Activated CD4-positive, alpha-beta T cell treated with anti-CD3 and anti-CD28 coated beads for 36 hours (primary cell): ENCODE data around the gene NLGN2. TPM values are rescaled to one million over a fixed set of nuclear protein-coding genes. Genes with fewer than 3 reads are reported as not detected.

ENCODE experiments used
- ATAC-seq: fragments of 200-7000 bp; cut with Tn5 transposase; one replicate; pipeline ENCODE4 v1.10.0; 2021; ENCODE audit warnings: mild to moderate bottlenecking, moderate library complexity
- CTCF ChIA-PET: fragments of 350-600 bp; sonication (Branson Sonifier 250); formaldehyde crosslinking; loops from one replicate; lab custom pipeline; 2021; ENCODE audit warnings: antibody characterized with exemption; lab: Charles Lee
- POLR2A ChIA-PET: fragments of 350-600 bp; sonication (Branson Sonifier 250); formaldehyde crosslinking; loops from one replicate; lab custom pipeline; 2021; ENCODE audit warnings: antibody characterized with exemption, inconsistent platforms; lab: Charles Lee
- DNase-seq: peaks from one replicate; pipeline ENCODE4 v3.0.0-alpha.2; 2020
- H3K27ac Mint-ChIP-seq: one replicate; pipeline ENCODE4 v1.8.0; 2021; ENCODE audit warnings: mixed read lengths
- H3K27me3 Mint-ChIP-seq: one replicate; pipeline ENCODE4 v1.8.0; 2021; ENCODE audit warnings: mixed read lengths
- H3K36me3 Mint-ChIP-seq: one replicate; pipeline ENCODE4 v1.8.0; 2021; ENCODE audit warnings: low read depth, mixed read lengths
- H3K4me1 Mint-ChIP-seq: one replicate; pipeline ENCODE4 v1.8.0; 2021; ENCODE audit warnings: mixed read lengths
- H3K4me3 Mint-ChIP-seq: one replicate; pipeline ENCODE4 v1.8.0; 2021; ENCODE audit warnings: mild to moderate bottlenecking, moderate library complexity, mixed read lengths
- H3K9me3 Mint-ChIP-seq: one replicate; pipeline ENCODE4 v1.8.0; 2021; ENCODE audit warnings: low read depth, mixed read lengths
- intact Hi-C, 2 experiments: fragments of 100-400 bp; cut with DNase I in 1 of 2; cut with micrococcal nuclease in 1 of 2; formaldehyde crosslinking; loops; one replicate each; pipeline versions ENCODE4 v1.14.2 to v1.15.1; 2022 to 2024; cut with DNase I, micrococcal nuclease
- total RNA-seq, 2 experiments: library from RNA; stranded (reverse); gene quantifications; one replicate each; pipeline ENCODE4 v1.2.3, GENCODE V29; 2021

The NLGN2 gene
- total RNA-seq, 2 experiments from 2014 or later, result 7.0 to 7.1 TPM

DNA sequence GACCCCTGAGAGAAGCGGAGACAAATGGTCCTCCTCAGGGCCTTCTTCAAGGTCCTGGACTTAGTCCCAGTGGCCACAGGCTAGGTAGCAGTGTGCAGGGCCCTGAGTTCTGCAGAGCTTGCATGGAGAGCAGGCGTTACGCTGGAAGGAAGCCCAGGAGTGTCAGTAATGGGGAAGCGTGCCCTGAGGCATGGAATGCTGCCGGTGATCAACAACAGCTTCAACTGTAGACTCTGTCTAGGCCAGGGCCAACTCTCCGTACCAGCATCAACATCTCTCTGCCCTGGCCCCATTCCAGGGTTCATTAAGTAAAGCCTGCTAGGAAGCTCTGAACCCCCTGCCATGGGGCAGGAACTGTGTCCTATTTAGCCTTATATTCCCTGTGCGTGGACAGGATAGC lies 27.3 kb upstream of the NLGN2 start:
- ChIA-PET POLR2A (no interaction called here), CTCF (no interaction called here)
- intact Hi-C loops, result no loop called here
- peaks cover 1% of the 10 kb centered on the region for H3K36me3 Mint-ChIP-seq
- H3K9me3 Mint-ChIP-seq, result peaks cover 4% of the 10 kb centered on the region
- ATAC-seq (no peak), DNase-seq (no peak)
- H3K27ac Mint-ChIP-seq, result no peak overlapping the region
- H3K27me3 Mint-ChIP-seq, result peaks cover 33% of the 10 kb centered on the region
- H3K4me1 Mint-ChIP-seq, result peaks cover 10% of the 10 kb centered on the region
- no peak overlapping the region for H3K4me3 Mint-ChIP-seq

DNA sequence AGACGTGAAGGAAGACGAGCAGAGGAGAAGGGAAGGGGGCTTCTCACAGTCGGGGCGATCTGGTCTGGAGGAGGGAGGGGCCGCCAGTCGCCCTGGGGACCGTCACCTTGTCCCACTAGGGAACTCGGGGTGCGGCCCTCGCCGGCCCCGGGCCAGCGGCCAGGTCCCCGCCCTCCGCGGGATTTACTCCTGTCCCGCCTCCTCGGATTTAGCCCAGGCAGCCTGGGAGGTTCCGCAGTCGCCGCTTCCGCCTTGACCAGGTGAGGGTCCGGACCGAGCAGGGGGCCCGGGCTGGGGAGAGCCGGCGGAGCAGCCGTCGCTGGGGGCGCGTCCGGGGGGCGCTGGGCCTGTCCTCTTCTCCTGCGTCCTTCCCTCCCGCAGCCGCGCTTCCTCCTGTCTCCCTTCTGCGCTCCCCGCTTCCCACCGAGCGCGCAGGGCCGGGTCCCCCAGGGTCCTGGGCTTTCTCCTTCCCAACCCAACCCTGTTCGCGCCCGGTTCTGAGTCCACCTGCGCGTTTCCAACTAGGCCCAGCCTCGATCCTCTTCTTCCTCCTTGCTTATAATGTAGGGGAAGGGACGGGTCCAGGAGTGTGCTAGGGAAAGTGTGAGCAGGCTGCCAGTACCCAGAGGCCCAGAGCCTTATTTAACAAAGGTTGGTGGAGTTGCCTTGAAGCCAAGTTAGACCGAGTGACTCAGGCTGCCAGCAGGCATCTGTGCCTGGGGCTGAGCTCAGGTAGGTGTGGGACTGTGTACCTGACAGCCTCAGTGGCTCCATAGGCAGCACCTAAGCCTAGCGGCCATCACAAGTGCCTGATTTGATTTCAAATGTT lies 26.6 kb upstream of the NLGN2 start, which contains the start of gene TNK1:
TSS of gene TNK1 (plus strand) at position 235 of the 829 bp plus-strand sequence. CDS start 1,838 bp downstream, outside the sequence.
- POLR2A ChIA-PET, result no interaction called here
- Mint-ChIP-seq H3K27me3 (peaks cover 33% of the 10 kb centered on the region), H3K36me3 (peaks cover 1% of the 10 kb centered on the region), H3K9me3 (peaks cover 4% of the 10 kb centered on the region), H3K4me3 (no peak within 1 kb of the TSS), H3K4me1 (peaks cover 10% of the 10 kb centered on the region), H3K27ac (no peak within 1 kb of the TSS)
- DNase-seq (no peak), ATAC-seq (no peak)
- CTCF ChIA-PET, result interaction anchor here (1.1 kb wide), 1 partner anchor 25 kb away, joined by 3 read pairs; no protein-coding TSS in a partner anchor
- intact Hi-C loops, result no loop called here

DNA sequence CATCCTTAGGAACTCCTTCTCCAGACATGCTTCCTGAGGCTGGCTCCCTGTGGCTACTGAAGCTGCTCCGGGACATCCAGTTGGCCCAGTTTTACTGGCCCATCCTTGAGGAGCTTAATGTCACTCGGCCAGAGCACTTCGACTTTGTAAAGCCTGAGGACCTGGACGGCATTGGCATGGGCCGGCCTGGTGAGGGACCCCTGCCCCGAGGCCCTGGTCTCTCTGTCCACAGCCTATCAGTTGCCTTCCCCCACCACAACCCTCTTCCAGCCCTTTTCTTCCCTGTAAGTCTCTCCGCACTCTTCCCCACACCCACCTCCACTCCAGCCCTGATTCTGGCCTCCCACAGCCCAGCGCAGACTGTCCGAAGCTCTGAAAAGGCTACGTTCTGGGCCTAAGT lies 24.7 kb upstream of the NLGN2 start:
- H3K36me3 Mint-ChIP-seq, result peaks cover 3% of the 10 kb centered on the region

DNA sequence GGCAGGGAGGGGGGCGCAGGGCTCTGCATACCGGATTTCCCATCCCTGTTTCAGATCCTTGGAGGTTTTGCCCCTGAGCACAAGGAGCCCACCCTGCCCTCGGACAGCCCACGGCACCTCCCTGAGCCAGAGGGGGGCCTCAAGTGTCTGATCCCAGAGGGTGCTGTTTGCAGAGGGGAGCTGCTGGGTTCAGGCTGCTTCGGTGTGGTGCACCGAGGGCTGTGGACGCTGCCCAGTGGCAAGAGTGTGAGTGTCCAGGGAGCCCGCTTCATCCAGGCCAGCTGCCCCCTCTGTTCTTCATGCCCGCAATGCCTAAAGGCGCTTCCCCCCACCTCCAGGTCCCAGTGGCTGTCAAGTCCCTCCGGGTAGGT lies 24.3 kb upstream of the NLGN2 start:
- no peak overlapping the region for H3K27ac Mint-ChIP-seq
- POLR2A ChIA-PET, result no interaction called here
- peaks cover 4% of the 10 kb centered on the region for H3K9me3 Mint-ChIP-seq
- H3K36me3 Mint-ChIP-seq, result peaks cover 3% of the 10 kb centered on the region
- DNase-seq, result no peak
- ATAC-seq, result no peak
- peak overlapping the region; percentile 25 for H3K4me3 Mint-ChIP-seq
- peaks cover 31% of the 10 kb centered on the region for H3K27me3 Mint-ChIP-seq
- peaks cover 10% of the 10 kb centered on the region for H3K4me1 Mint-ChIP-seq
- intact Hi-C loops, result no loop called here
- CTCF ChIA-PET, result interaction anchor here (1.1 kb wide), 1 partner anchor 177 kb away, joined by 4 read pairs; no protein-coding TSS in a partner anchor

More for the DNA sequence above, 24.7 kb upstream of the NLGN2 start:
- Mint-ChIP-seq H3K27ac (no peak overlapping the region), H3K4me1 (peaks cover 10% of the 10 kb centered on the region), H3K9me3 (peaks cover 4% of the 10 kb centered on the region), H3K27me3 (peaks cover 31% of the 10 kb centered on the region), H3K4me3 (no peak overlapping the region)
- intact Hi-C loops, result no loop called here
- DNase-seq, result no peak
- CTCF ChIA-PET, result interaction anchor here (1.1 kb wide), 1 partner anchor 178 kb away, joined by 4 read pairs; no protein-coding TSS in a partner anchor
- no peak for ATAC-seq
- POLR2A ChIA-PET, result interaction anchor here (0.5 kb wide), 1 partner anchor 13 kb away, joined by 3 read pairs; no protein-coding TSS in a partner anchor

DNA sequence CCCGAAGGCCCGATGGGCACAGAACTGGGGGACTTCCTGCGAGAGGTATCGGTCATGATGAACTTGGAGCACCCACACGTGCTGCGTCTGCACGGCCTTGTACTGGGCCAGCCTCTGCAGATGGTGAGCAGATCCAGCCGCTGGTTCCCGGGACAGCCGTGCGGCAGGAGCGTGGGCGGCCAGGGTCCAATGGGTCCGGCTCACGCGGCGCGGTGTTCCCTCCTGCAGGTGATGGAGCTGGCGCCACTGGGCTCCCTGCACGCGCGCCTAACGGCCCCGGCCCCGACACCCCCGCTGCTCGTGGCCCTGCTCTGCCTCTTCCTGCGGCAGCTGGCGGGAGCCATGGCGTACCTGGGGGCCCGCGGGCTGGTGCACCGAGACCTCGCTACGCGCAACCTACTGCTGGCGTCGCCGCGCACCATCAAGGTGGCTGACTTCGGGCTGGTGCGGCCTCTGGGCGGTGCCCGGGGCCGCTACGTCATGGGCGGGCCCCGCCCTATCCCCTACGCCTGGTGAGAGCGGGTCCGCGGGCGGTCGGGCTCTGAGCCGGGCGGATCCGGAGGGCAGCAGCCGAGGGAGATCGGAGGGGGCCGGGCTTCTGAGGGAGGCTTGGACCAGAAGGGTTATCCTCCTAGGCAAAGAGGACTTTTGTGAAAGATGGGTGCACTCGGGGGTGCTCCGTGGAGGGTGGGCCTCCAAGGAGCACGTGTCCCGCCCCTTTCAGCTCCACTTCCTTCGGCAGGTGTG lies 23.7 kb upstream of the NLGN2 start:
- ChIA-PET POLR2A (interaction anchor here (0.6 kb wide), 2 partner anchors 16 to 19 kb away, joined by 3 to 7 read pairs; no protein-coding TSS in a partner anchor), CTCF (interaction anchor here (0.6 to 1.5 kb wide), 3 partner anchors 20 to 30 kb away, joined by 3 to 4 read pairs (median 3); partner anchors contain the start of gene TMEM256)
- Mint-ChIP-seq H3K27me3 (peaks cover 31% of the 10 kb centered on the region), H3K4me3 (peak overlapping the region; percentile 73), H3K27ac (peak overlapping the region; percentile 70), H3K36me3 (peaks cover 3% of the 10 kb centered on the region), H3K9me3 (peaks cover 4% of the 10 kb centered on the region), H3K4me1 (peaks cover 10% of the 10 kb centered on the region)
- intact Hi-C loops, result loop anchor here (1.0 kb wide), 3 partner anchors 10 to 51 kb away; partner anchors contain the start of genes PLSCR3 (in 2 of the 2), TMEM102 (in 1 of the 2) and TMEM256 (in 1 of the 2)
- DNase-seq, result peak; percentile 87
- peak; percentile 97 for ATAC-seq

DNA sequence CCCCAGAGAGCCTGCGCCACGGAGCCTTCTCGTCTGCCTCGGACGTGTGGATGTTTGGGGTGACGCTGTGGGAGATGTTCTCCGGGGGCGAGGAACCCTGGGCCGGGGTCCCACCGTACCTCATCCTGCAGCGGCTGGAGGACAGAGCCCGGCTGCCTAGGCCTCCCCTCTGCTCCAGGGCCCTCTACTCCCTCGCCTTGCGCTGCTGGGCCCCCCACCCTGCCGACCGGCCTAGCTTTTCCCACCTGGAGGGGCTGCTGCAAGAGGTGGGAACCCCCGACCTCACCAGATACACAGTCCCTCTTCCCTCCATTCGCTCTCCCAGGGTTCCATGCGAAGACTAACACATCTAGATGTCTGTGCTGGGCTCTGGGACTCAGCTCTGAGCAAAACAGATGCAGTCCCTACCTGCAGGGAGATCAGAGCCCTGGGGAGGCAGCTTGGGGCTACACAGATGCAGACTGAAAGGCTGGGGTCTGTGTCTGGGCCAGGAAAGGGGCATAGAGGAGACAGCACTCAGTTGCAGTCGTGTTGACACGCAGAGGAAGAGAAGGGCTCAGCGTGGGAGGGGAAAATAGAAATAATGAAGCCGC lies 23.1 kb upstream of the NLGN2 start:
- Mint-ChIP-seq H3K9me3 (no peaks in the 10 kb centered on the region), H3K4me3 (peak overlapping the region; percentile 73), H3K27ac (peak overlapping the region; percentile 70), H3K36me3 (peaks cover 5% of the 10 kb centered on the region), H3K27me3 (peaks cover 25% of the 10 kb centered on the region), H3K4me1 (peaks cover 10% of the 10 kb centered on the region)
- DNase-seq (no peak), ATAC-seq (no peak)
- POLR2A ChIA-PET, result interaction anchor here (0.6 kb wide), 1 partner anchor 16 kb away, joined by 7 read pairs; no protein-coding TSS in a partner anchor
- intact Hi-C loops, result loop anchor here (1.0 kb wide), 3 partner anchors 10 to 51 kb away; partner anchors contain the start of genes PLSCR3 (in 2 of the 2), TMEM102 (in 1 of the 2) and TMEM256 (in 1 of the 2)
- CTCF ChIA-PET, result interaction anchor here (0.6 to 1.5 kb wide), 3 partner anchors 19 to 31 kb away, joined by 3 to 4 read pairs (median 3); partner anchors contain the start of gene TMEM256

DNA sequence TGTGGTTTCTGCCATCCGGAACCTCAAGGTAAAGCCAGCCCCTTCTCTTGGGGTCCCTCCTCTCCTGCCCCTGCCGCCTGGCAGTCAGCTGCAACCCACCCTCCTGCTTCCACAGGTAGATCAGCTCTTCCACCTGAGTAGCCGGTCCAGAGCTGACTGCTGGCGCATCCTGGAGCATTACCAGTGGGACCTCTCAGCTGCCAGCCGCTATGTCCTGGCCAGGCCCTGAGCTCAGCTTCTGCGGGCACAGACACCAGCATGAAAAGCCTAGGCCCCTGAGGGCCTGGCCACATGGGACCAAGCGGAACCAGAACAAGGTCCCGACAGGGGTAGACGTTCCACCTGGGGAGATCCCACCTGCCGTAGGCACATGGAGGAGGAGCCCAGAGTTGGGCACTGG lies 18.8 kb upstream of the NLGN2 start:
- intact Hi-C loops, result no loop called here
- ChIA-PET CTCF (interaction anchor here (0.6 to 0.8 kb wide), 2 partner anchors 20 to 58 kb away, joined by 3 read pairs; no protein-coding TSS in a partner anchor), POLR2A (interaction anchor here (0.6 kb wide), 1 partner anchor 11 kb away, joined by 6 read pairs; no protein-coding TSS in a partner anchor)
- Mint-ChIP-seq H3K9me3 (no peaks in the 10 kb centered on the region), H3K27ac (no peak overlapping the region), H3K27me3 (no peaks in the 10 kb centered on the region), H3K4me3 (no peak overlapping the region), H3K4me1 (peaks cover 27% of the 10 kb centered on the region), H3K36me3 (peaks cover 27% of the 10 kb centered on the region)
- ATAC-seq (no peak), DNase-seq (no peak)

DNA sequence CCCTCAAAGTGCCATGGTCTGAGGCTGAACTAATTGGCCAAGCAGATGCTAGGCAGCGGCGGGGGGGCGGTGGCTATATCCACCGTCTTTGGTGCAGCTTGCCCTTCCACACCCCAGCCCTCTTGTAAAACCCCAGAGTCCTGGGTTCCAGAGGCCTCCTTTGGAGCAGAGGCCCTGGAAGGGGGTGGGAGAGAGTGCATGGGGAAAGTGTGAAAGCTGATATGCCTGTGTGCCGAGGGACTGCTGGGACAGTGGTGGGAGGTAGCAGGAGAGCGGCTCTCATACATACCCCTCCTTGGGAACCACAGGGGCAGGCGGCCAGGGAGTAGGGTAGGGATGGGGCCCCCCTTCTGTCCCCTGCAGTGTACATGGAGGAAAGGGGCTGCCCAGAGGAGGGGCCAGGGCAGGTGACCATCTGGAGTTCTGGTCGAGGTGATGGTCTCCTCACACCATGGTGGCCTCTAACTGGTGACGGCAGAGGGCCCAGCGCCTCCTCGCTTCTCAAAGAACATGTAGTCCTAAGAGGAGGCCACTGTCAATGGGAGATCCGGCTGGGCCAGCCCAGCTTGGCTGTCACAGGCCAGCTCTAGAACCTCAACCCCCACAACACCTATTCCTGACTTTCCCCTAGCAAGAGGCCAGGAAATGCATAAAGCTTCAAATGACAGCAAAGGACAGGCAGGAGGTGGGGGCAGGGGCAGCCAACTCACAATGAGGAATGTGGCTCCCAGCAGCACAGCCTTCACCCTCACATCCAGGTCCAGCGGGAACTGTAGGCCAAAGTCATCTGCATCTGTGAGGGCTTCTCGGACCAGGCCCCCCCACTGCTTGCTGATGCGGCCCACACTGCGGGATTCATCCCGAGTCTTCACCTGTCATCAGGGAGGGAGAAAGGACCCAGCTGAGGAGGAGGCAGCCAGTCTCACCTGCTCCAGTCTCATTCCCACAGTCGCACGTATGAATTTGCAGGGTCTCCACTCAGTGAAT lies 17.4 kb upstream of the NLGN2 start:
- intact Hi-C loops, result no loop called here

DNA sequence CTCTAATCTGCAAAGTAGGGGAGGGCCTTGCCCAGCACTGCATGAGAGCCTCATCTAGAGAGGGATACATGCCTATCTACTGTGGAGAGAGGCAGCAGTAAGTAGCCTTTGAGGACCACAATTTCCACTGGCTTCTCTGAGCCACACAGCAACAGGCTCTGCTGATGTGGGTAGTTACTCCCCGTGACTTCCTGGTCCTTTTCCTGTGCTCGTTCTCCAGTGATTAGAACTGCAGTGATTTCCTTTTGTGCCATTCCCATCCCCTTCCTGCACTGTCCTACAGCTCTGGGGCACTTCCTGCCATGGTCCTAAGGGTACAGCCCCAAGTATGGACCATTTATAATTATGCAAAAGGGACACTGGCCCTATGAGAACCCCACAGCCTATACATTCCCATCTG lies 16.3 kb upstream of the NLGN2 start:
- no peaks in the 10 kb centered on the region for H3K27me3 Mint-ChIP-seq
- ATAC-seq (no peak), DNase-seq (no peak)
- H3K9me3 Mint-ChIP-seq, result no peaks in the 10 kb centered on the region
- ChIA-PET POLR2A (no interaction called here), CTCF (no interaction called here)
- peaks cover 26% of the 10 kb centered on the region for H3K4me1 Mint-ChIP-seq
- peaks cover 27% of the 10 kb centered on the region for H3K36me3 Mint-ChIP-seq
- intact Hi-C loops, result no loop called here
- H3K4me3 Mint-ChIP-seq, result no peak overlapping the region
- H3K27ac Mint-ChIP-seq, result no peak overlapping the region

More for the DNA sequence above, 17.4 kb upstream of the NLGN2 start:
- no peaks in the 10 kb centered on the region for H3K27me3 Mint-ChIP-seq
- no peak overlapping the region for H3K4me3 Mint-ChIP-seq
- H3K9me3 Mint-ChIP-seq, result no peaks in the 10 kb centered on the region
- no peak overlapping the region for H3K27ac Mint-ChIP-seq
- H3K36me3 Mint-ChIP-seq, result peaks cover 27% of the 10 kb centered on the region
- ChIA-PET CTCF (no interaction called here), POLR2A (no interaction called here)
- DNase-seq (no peak), ATAC-seq (no peak)
- H3K4me1 Mint-ChIP-seq, result peaks cover 26% of the 10 kb centered on the region
